Measurements from ENCODE around the gene HES1. TPM values are rescaled to one million over a fixed set of nuclear protein-coding genes. Genes with fewer than 3 reads are reported as not detected.

The HES1 gene
- total RNA-seq, 2 donors from 2014 or later: 29.3 to 60.5 TPM

DNA sequence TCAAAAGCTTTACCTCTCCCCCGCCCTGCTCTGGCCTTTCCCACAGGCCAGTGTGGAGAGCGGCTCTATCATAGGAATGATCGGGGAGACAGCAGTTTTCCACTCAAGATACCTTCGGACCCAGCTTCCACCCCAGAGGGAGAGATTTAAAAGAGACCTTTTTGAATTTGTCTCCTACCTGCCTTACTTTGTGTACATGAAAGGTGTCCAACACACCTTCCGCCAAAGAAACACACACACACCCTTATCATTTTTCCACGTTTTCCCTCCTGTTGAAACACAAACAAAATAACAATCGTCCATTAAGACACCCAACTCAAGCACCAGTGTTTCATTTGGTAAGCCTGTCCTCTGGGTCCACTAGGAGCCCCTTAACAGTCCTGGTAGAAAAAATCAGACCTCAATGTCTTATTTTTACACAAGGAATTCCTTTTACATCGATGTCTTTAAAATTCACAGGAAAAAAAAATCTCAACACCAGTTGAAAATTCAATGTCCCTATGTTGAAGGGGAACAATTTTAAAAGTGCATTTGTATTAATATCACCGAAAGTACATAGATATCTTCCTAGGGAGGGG is 4.0 kb downstream of the HES1 start:
- H3K9me3 ChIP-seq: no peaks in the 10 kb centered on the region
- H3K27ac ChIP-seq: peak overlapping the region; percentile 96 to 97
- no peaks in the 10 kb centered on the region for H3K36me3 ChIP-seq
- H3K4me3 ChIP-seq: peak overlapping the region; percentile 80
- ATAC-seq (ENCODE audit: insufficient number of reproducible peaks, low FRiP score, low read depth) (no peak), DNase-seq (ENCODE audit: low spot score) (no peak)
- TF ChIP-seq, protein P1, sequence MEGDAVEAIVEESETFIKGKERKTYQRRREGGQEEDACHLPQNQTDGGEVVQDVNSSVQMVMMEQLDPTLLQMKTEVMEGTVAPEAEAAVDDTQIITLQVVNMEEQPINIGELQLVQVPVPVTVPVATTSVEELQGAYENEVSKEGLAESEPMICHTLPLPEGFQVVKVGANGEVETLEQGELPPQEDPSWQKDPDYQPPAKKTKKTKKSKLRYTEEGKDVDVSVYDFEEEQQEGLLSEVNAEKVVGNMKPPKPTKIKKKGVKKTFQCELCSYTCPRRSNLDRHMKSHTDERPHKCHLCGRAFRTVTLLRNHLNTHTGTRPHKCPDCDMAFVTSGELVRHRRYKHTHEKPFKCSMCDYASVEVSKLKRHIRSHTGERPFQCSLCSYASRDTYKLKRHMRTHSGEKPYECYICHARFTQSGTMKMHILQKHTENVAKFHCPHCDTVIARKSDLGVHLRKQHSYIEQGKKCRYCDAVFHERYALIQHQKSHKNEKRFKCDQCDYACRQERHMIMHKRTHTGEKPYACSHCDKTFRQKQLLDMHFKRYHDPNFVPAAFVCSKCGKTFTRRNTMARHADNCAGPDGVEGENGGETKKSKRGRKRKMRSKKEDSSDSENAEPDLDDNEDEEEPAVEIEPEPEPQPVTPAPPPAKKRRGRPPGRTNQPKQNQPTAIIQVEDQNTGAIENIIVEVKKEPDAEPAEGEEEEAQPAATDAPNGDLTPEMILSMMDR (IDR thresholded peaks at IDR 0.05): no peak
- H3K4me1 ChIP-seq (ENCODE audit: control insufficient read depth in 1 of 2, low read depth in 2 of 2): peaks cover 18 to 49% of the 10 kb centered on the region in 2 donors
- no peaks in the 10 kb centered on the region for H3K27me3 ChIP-seq (replicated peaks; ENCODE audit: insufficient read depth)

DNA sequence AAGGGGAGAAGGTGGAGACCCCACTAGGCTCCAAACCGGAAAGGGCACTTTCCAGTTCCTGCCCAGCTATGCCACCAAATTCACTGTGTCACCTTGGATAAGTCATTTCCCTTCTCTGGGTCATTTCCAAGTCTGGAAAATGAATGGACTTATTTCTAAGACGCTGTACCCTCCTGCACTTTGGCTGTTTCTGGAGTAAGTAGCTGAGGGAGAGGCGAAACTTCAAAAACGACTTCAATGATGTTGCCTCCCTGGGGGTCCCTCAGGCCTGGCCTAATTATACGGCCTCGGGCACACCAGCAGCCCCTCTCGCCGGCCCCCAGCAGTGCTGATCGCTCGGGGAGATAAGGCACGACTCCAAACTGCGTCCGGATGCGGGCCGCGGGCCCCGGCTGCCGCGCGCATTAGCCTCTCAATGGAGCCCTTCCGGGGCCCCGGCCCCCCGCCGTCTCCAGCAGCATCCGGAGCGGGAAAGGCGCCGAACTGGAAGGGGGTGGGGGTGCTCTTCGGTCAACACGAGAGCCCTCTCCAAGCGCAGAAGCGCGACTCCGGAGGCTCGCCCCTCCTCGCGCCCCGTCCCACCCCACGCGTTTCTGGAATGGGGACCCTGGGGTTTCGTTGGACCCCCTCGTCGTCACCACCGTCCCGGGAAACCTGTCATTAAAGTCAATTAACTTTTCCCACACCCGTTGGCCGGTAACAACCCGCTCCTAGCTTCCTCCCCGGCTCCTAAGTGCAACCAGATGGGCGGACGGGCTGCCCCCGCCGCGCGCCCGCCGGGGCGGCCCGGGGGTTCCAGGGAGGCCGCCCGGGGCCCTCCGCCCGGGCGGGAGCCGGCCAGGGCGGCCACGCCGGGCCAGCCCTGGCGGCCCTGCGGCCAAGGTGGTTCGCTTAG is 4.8 kb downstream of the HES1 start:
- TF ChIP-seq, protein P1 (IDR thresholded peaks at IDR 0.05): no peak
- Histone ChIP-seq H3K27ac (peak overlapping the region; percentile 87 to 97), H3K36me3 (no peaks in the 10 kb centered on the region), H3K27me3 (replicated peaks; ENCODE audit: insufficient read depth) (no peaks in the 10 kb centered on the region), H3K4me1 (ENCODE audit: control insufficient read depth in 1 of 2, low read depth in 2 of 2) (peaks cover 18 to 45% of the 10 kb centered on the region in 2 donors), H3K4me3 (peak overlapping the region; percentile 72), H3K9me3 (no peaks in the 10 kb centered on the region)
- ATAC-seq (ENCODE audit: insufficient number of reproducible peaks, low FRiP score, low read depth): no peak
- no peak for DNase-seq (ENCODE audit: low spot score)

DNA sequence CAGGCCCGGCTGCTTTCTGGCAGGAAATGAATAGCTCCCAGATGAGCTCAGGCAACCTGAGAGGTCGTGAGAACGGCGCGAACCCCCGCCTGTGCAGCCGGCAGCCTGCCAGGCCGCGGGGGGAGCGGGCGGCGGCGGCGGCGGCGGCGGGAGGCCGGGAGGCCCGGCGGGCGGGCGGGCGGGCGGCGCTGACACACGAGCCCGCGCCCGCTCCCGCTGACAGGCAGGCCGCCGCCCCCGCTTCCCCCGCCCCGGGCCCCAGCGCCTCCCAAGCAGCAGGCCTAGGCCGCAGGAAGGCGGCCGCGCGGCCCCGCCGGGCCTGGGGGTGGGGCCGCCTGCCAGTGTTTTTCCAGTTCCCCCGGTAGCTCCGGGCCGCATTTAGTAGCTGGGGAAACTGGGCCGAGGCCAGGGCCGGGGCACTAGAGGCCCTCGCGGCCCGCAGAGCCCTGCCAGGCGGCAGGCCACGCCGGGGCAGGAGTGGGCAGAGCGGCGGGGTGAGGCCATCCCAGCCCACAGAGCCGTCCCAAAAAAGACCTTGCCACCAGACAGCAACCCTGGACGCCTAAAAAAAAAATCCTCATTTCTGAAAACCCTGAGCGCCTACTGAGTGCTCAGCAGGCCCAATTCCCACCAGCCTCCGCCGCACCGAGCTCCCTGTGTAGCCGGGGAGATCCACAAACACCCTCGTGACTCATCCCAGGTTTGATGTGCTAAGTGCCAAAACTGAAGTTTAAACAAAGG is 5.6 kb downstream of the HES1 start:
- Histone ChIP-seq H3K27ac (peak overlapping the region; percentile 91 to 97), H3K27me3 (replicated peaks; ENCODE audit: insufficient read depth) (no peaks in the 10 kb centered on the region), H3K4me3 (peak overlapping the region; percentile 72), H3K9me3 (no peaks in the 10 kb centered on the region), H3K36me3 (no peaks in the 10 kb centered on the region), H3K4me1 (ENCODE audit: control insufficient read depth in 1 of 2, low read depth in 2 of 2) (peaks cover 18 to 45% of the 10 kb centered on the region in 2 donors)
- ATAC-seq (ENCODE audit: insufficient number of reproducible peaks, low FRiP score, low read depth) (peak; percentile 54), DNase-seq (ENCODE audit: low spot score) (peak; percentile 70)
- TF ChIP-seq, protein P1 (IDR thresholded peaks at IDR 0.05): no peak

DNA sequence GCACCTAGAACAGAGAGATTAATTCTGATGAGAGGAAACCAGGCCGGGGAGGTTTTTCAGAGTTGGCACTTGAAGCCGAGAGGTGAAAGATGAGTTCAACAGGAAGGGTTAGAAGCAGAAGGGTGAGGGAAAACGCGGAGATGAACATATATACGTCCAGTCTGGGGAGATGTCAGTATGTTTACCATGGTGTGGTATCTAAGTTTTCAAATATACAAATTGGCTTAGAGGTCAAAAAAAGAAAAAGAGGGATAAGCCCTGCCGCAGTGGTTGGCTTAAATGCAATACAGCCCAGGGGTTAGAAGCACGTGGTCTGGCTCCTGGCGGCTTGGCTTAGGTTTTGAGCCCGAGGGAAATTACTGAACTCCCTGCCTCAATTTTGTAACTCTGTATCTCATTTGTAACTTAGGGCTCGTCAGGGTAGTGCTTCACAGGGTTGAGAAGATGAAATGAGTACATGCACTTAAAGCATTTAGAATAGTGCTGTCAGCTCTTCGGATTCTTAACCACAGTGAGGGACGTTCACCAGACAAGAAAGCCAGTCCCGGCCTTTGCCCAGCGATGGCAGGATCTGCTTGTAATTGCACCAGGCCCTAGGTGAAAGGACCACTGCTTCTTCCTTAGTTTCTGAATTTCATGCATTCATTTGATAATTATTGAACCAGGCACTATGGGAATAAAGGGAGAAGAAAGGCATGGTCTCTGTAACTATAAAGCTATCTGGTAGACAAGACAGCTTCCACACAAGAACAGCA is 6.4 kb downstream of the HES1 start:
- peak overlapping the region; percentile 90 to 91 for H3K27ac ChIP-seq
- no peaks in the 10 kb centered on the region for H3K36me3 ChIP-seq
- H3K9me3 ChIP-seq: no peaks in the 10 kb centered on the region
- ATAC-seq (ENCODE audit: insufficient number of reproducible peaks, low FRiP score, low read depth): peak; percentile 1
- TF ChIP-seq, protein P1 (IDR thresholded peaks at IDR 0.05): no peak
- no peaks in the 10 kb centered on the region for H3K27me3 ChIP-seq (replicated peaks; ENCODE audit: insufficient read depth)
- peaks cover 18 to 45% of the 10 kb centered on the region in 2 donors for H3K4me1 ChIP-seq (ENCODE audit: control insufficient read depth in 1 of 2, low read depth in 2 of 2)
- no peak for DNase-seq (ENCODE audit: low spot score)
- peak overlapping the region; percentile 68 for H3K4me3 ChIP-seq
